B cell (primary cell): Measurements from ENCODE around the gene CCDC34.

Experiments
- CTCF ChIP-seq: fragments of 200-600 bp; IDR thresholded peaks from one replicate; pipeline ENCODE4 v1.8.0; 2022; ENCODE audit warnings: antibody characterized with exemption, mild to moderate bottlenecking
- EZH2 ChIP-seq: IDR thresholded peaks from 2 replicates; pipeline ENCODE4 v1.6.1; 2012; ENCODE audit warnings: borderline replicate concordance, low read depth, mild to moderate bottlenecking, moderate library complexity, low read length; ENCODE audit not compliant: insufficient read depth, poor library complexity, severe bottlenecking

GRCh38 chr11:27384227-27384626 lies 21.2 kb upstream of the CCDC34 start:
- TF ChIP-seq CTCF (no peak), EZH2 (no peak)
